ENCODE measurements around the gene CBX4.

Gene CBX4

DNA sequence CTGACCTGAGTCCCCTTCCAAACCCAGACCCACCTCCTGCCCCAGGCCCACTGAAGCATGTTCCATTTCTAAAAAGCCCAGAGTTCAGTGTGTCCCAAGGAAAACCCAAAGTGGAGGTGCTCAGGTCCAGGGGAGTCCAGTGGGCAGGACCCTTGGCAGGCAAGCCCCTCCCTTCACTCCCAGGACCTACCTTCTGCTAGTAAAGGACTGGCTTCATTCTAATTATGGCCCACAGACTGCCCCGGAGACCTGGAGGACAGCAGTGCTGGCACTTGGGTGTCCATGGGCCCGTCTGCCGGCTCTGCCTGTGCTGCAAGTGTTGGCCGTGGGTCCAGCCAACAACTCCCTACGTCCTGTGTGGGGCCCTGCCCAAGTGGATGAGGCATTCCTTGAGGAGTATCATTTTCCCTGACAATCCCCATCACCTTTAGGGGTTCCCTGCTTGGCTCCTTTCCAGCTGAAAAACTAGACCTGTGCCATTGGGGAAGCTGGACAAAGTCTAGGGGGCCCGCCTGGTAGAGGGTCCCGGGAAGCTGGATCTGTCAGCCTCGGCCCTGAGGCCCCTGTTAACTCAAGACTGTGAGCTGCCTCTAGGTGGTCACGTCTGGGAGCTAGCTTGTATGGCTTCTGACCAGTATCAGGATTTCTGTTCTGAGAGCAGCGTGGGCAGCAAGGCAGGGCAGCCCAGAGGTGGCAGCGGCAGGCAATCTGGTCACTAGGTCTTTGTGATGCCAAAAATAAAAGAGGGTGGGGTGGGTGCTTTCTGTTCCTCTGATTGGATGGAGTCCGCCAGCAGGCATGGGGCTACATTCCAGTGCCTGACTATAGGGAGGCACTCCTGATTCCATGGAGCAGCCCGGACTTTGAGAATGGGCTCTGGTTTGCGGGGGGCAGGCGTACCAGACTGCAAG, 53.1 kb downstream of the CBX4 start:
- no peak for DNase-seq

DNA sequence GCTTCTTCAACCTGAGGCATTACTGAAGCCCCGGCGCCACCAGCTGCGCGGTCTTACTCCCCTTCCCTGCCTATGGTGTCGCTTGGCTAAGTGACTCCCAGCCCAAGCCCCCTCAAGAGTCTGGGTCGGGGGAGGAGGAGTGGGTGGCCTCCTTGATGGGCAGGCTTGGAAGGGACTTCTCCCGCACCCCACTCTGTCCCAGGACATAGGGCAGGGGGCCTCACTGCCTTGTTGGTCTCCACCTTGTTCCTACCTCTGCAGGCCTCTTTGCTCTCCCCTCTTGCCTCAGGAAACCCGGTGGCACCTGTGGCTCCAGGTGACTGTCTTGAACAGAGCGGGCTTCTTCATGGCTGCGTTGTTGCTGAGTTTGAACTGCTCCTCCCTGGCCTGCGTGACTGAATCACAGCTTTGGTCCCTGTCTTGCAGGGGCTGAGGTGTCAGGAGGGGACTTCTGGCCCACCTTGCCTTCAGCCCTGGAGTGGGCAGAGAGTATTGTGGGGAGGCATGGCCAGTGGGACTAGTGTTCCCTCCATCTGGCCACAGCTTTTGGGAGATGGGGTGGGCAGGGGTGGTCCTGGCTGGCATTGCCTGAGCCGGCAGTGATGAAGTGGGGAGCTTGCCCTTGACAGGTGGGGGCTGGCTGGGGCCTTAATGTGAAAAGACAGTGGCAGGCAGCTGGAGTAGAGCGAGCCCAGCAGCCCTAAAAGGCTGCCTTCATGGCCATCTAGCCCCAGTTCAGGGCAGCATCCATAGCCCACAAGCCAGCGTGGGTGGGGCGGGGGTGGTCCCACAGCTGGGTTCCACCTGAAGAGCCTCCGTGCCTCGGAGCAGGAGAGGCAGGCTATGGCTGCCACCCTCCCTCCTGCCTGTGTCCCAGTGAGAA, 54.0 kb downstream of the CBX4 start:
- no peak for DNase-seq

DNA sequence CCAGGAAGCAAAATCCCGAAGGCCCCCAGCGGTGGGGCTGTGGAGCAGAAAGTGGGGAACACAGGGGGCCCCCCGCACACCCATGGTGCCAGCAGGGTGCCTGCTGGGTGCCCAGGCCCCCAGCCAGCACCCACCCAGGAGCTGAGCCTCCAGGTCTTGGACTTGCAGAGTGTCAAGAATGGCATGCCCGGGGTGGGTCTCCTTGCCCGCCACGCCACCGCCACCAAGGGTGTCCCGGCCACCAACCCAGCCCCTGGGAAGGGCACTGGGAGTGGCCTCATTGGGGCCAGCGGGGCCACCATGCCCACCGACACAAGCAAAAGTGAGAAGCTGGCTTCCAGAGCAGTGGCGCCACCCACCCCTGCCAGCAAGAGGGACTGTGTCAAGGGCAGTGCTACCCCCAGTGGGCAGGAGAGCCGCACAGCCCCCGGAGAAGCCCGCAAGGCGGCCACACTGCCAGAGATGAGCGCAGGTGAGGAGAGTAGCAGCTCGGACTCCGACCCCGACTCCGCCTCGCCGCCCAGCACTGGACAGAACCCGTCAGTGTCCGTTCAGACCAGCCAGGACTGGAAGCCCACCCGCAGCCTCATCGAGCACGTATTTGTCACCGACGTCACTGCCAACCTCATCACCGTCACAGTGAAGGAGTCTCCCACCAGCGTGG, 54.8 kb downstream of the CBX4 start:
- no peak for DNase-seq

DNA sequence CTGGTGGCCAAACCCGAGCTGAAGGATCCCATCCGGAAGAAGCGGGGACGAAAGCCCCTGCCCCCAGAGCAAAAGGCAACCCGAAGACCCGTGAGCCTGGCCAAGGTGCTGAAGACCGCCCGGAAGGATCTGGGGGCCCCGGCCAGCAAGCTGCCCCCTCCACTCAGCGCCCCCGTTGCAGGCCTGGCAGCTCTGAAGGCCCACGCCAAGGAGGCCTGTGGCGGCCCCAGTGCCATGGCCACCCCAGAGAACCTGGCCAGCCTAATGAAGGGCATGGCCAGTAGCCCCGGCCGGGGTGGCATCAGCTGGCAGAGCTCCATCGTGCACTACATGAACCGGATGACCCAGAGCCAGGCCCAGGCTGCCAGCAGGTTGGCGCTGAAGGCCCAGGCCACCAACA, 55.3 kb downstream of the CBX4 start:
- DNase-seq = no peak

Measured in activated naive CD4-positive, alpha-beta T cell (primary cell).